ENCODE measurements around the gene CDC20B. TPM values are rescaled to one million over a fixed set of nuclear protein-coding genes. Genes with fewer than 3 reads are reported as not detected.
A peak's percentile ranks its signal among the peaks of the same experiment; 100 is the strongest.
"Not testable (repeated sequence)": the region's sequence is repeated elsewhere in the genome, so short reads cannot be mapped to it uniquely, and the experiment has no call there.

Gene CDC20B
- total RNA-seq, 3 donors from 2014 or later (not counting 1 experiment from before 2014, with no cell fraction given) = not detected

DNA sequence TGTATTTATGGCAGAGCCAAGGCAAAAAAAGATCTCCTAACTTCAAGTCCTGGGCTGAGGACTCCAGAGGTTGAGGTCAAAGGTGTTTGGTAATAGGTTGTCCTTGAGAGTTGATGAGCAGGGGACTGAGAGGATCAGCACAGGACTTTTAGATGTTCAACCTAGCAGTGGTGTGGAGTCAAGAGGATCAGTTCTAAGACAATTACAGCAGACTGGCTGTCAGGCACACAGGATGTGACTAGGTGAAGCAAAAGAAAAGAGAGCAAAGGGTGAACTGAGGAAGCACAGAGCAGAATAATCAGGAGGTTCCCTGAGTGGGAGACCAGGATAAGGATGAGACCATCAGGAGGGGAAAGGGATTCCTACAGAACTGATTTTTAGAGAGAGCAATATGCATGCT, 59.6 kb downstream of the CDC20B start:
- ATAC-seq = no peak
- intact Hi-C loops (cut with micrococcal nuclease) = no loop called here

DNA sequence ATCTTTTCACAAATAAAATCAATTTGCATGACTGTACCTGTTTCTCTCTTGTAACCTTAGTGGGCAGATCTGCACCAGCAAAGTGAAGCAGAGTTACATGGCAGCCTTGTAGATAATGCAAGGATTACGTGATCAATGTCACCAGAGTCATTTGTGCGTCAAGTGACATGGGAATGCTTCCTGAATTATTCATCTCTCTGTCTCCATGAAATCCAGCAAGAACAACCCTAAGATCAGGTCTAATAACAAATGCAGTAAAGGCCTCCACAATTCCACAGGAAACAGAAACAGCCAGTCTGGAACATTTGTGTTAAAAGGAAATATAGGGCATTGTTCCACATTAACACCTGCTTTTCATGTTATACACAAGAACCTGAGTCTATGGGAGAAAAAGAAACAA, 62.8 kb downstream of the CDC20B start:
- 100% methylated on average over 2 of the region's 2 CpGs for WGBS (ENCODE audit: insufficient coverage)
- no peaks in the 10 kb centered on the region for H3K27me3 Mint-ChIP-seq (ENCODE audit: low read depth in 2 of 2)
- H3K4me3 Mint-ChIP-seq = no peak overlapping the region
- peaks cover 59 to 70% of the 10 kb centered on the region in 2 donors for H3K4me1 Mint-ChIP-seq
- no peak for DNase-seq
- no peak for ATAC-seq
- Histone ChIP-seq H3K27ac (ENCODE audit: low read length) (no peak overlapping the region), H3K9me3 (ENCODE audit: control insufficient read depth, insufficient read depth, low read length) (no peaks in the 10 kb centered on the region), H3K36me3 (ENCODE audit: control insufficient read depth, insufficient read depth, low read length) (peaks cover 62% of the 10 kb centered on the region), H3K27me3 (ENCODE audit: control insufficient read depth, insufficient read depth, low read length) (no peaks in the 10 kb centered on the region), H3K4me1 (ENCODE audit: control insufficient read depth, insufficient read depth, low read length) (peaks cover 16% of the 10 kb centered on the region), H3K4me3 (ENCODE audit: low read length) (no peak overlapping the region)
- H3K27ac Mint-ChIP-seq = peak overlapping the region; percentile 54 to 87
- H3K36me3 Mint-ChIP-seq = peaks cover 39% of the 10 kb centered on the region
- intact Hi-C loops (cut with micrococcal nuclease) = no loop called here
- H3K9me3 Mint-ChIP-seq = no peaks in the 10 kb centered on the region
- TF ChIP-seq, protein P1, sequence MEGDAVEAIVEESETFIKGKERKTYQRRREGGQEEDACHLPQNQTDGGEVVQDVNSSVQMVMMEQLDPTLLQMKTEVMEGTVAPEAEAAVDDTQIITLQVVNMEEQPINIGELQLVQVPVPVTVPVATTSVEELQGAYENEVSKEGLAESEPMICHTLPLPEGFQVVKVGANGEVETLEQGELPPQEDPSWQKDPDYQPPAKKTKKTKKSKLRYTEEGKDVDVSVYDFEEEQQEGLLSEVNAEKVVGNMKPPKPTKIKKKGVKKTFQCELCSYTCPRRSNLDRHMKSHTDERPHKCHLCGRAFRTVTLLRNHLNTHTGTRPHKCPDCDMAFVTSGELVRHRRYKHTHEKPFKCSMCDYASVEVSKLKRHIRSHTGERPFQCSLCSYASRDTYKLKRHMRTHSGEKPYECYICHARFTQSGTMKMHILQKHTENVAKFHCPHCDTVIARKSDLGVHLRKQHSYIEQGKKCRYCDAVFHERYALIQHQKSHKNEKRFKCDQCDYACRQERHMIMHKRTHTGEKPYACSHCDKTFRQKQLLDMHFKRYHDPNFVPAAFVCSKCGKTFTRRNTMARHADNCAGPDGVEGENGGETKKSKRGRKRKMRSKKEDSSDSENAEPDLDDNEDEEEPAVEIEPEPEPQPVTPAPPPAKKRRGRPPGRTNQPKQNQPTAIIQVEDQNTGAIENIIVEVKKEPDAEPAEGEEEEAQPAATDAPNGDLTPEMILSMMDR (IDR thresholded peaks at IDR 0.05) = no peak

More for the DNA sequence above, 59.6 kb downstream of the CDC20B start:
- no peak overlapping the region for H3K27ac ChIP-seq (ENCODE audit: low read length)
- DNase-seq = no peak
- H3K27ac Mint-ChIP-seq = peak overlapping the region; percentile 47 to 59
- H3K36me3 Mint-ChIP-seq = peaks cover 17% of the 10 kb centered on the region
- TF ChIP-seq, protein P1 (IDR thresholded peaks at IDR 0.05) = no peak
- peaks cover 4% of the 10 kb centered on the region for H3K4me1 ChIP-seq (ENCODE audit: control insufficient read depth, insufficient read depth, low read length)
- H3K36me3 ChIP-seq (ENCODE audit: control insufficient read depth, insufficient read depth, low read length) = peaks cover 40% of the 10 kb centered on the region
- peaks cover 39 to 48% of the 10 kb centered on the region in 2 donors for H3K4me1 Mint-ChIP-seq
- no peaks in the 10 kb centered on the region for H3K27me3 ChIP-seq (ENCODE audit: control insufficient read depth, insufficient read depth, low read length)
- H3K4me3 ChIP-seq (ENCODE audit: low read length) = no peak overlapping the region
- H3K9me3 Mint-ChIP-seq = no peaks in the 10 kb centered on the region
- H3K27me3 Mint-ChIP-seq (ENCODE audit: low read depth in 2 of 2) = no peaks in the 10 kb centered on the region
- H3K9me3 ChIP-seq (ENCODE audit: control insufficient read depth, insufficient read depth, low read length) = no peaks in the 10 kb centered on the region
- no peak overlapping the region for H3K4me3 Mint-ChIP-seq

DNA sequence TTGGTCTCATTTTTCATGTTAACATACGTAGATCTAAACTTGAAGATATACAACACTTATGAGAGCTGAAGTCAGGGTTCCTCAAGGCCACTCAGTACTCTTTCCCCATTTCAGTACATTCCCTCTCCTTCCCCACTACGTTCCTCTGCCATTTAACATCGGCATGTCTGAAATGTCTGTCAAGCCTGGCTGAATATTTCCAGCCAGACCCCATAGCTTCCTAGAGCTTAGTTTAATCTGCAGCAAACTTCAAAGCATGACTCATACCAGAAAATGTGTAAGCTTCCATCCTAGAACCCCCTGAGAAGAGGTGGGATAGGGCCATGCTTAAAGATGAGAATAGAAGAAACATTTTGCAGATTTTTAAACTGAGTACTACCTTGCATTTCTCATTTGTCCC, 64.3 kb downstream of the CDC20B start:
- H3K9me3 Mint-ChIP-seq = no peaks in the 10 kb centered on the region
- Histone ChIP-seq H3K4me1 (ENCODE audit: control insufficient read depth, insufficient read depth, low read length) (peaks cover 16% of the 10 kb centered on the region), H3K4me3 (ENCODE audit: low read length) (no peak overlapping the region), H3K36me3 (ENCODE audit: control insufficient read depth, insufficient read depth, low read length) (peaks cover 62% of the 10 kb centered on the region), H3K27ac (ENCODE audit: low read length) (no peak overlapping the region), H3K27me3 (ENCODE audit: control insufficient read depth, insufficient read depth, low read length) (no peaks in the 10 kb centered on the region), H3K9me3 (ENCODE audit: control insufficient read depth, insufficient read depth, low read length) (no peaks in the 10 kb centered on the region)
- H3K27me3 Mint-ChIP-seq (ENCODE audit: low read depth in 2 of 2) = no peaks in the 10 kb centered on the region
- ATAC-seq (no peak), DNase-seq (no peak)
- peaks cover 48% of the 10 kb centered on the region for H3K36me3 Mint-ChIP-seq
- TF ChIP-seq, protein P1 (IDR thresholded peaks at IDR 0.05) = no peak
- WGBS (ENCODE audit: insufficient coverage) = 89% methylated on average over 3 of the region's 3 CpGs
- H3K27ac Mint-ChIP-seq = peak overlapping the region; percentile 54 to 87
- intact Hi-C loops (cut with micrococcal nuclease) = no loop called here
- H3K4me1 Mint-ChIP-seq = peaks cover 72 to 81% of the 10 kb centered on the region in 2 donors
- peak overlapping the region; percentile 91 for H3K4me3 Mint-ChIP-seq

DNA sequence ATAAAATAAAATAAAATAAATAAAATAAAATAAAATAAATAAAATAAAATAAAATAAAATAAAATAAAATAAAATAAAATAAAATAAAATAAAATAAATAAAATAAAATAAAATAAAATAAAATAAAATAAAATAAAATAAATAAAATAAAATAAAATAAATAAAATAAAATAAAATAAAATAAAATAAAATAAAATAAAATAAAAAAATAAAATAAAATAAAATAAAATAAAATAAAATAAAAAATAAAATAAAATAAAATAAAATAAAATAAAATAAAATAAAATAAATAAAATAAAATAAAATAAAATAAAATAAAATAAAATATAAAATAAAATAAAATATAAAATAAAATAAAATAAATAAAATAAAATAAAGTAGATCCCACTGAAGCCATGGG, 67.0 kb downstream of the CDC20B start:
- Mint-ChIP-seq H3K4me1 (peaks cover 82 to 85% of the 10 kb centered on the region in 2 donors), H3K4me3 (peak overlapping the region; percentile 91), H3K36me3 (peaks cover 48% of the 10 kb centered on the region), H3K27ac (peak overlapping the region; percentile 54 to 87)
- peaks cover 46% of the 10 kb centered on the region for H3K36me3 ChIP-seq (ENCODE audit: control insufficient read depth, insufficient read depth, low read length)
- H3K27me3 Mint-ChIP-seq (ENCODE audit: low read depth in 2 of 2); ATAC-seq; H3K9me3 Mint-ChIP-seq; H3K27me3 ChIP-seq (ENCODE audit: control insufficient read depth, insufficient read depth, low read length); intact Hi-C loops (cut with micrococcal nuclease); DNase-seq; H3K9me3 ChIP-seq (ENCODE audit: control insufficient read depth, insufficient read depth, low read length); H3K4me3 ChIP-seq (ENCODE audit: low read length): not testable (repeated sequence)
- peaks cover 22% of the 10 kb centered on the region for H3K4me1 ChIP-seq (ENCODE audit: control insufficient read depth, insufficient read depth, low read length)
- peak overlapping the region; percentile 17 for H3K27ac ChIP-seq (ENCODE audit: low read length)

Data from natural killer cell (primary cell).